Measurements from ENCODE around the gene PIGX. TPM values are rescaled to one million over a fixed set of nuclear protein-coding genes. Genes with fewer than 3 reads are reported as not detected.

Gene PIGX
- total and polyA plus RNA-seq, 2 donors (not counting 1 experiment from before 2014, with no cell fraction given) = 4.9 to 21.5 TPM

DNA sequence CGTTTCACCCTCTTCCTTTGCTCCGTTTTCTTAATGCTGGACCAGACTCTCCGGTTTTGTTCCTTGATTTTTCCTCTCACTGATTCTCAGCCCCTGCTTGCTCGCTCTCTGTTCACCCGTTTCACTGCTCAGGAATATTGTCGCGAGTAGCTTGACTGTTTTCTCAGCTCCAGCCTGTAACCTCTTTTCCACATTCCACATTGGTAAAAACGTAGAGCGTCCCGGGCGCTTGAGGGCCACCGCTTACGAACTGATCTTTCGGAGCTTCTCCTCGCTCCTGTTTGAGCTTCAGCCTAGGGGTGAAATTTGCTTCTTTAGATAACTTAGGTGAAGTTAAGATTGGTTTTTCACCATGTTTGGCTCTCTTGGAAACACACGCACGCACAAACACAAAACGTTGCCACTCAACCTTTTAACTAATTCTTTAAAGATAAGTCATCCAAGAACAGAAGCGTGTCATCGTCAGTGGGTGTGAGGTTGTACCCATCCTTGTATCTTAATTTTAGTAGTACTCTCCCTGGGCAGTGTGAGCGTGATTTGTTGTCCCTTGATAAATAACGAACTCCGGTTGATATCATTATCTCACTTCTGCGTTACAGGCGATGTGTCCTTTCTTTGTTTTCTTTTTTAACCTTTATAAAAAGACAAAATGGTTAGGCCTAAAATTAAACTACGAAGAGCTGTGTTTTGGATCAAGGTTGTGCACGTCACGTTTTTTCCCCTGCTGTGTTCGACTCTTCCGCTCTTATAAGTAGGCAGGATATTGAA lies 28.5 kb downstream of the PIGX start:
- Histone ChIP-seq H3K36me3 (replicated peaks in 1 of 2; ENCODE audit: control extremely low read depth in 1 of 2, control insufficient read depth in 1 of 2, extremely low read depth in 1 of 2, insufficient read depth in 2 of 2, low read length in 1 of 2) (peaks cover 0 to 3% of the 10 kb centered on the region in 2 experiments), H3K79me2 (ENCODE audit: control insufficient read depth, insufficient read depth, low read length) (peaks cover 78% of the 10 kb centered on the region), H4K20me1 (ENCODE audit: control insufficient read depth, insufficient read depth, low read length, poor library complexity, severe bottlenecking) (peaks cover 32% of the 10 kb centered on the region), H3K4me3 (ENCODE audit: control extremely low read depth in 1 of 5, extremely low read depth in 1 of 5, insufficient read depth in 1 of 5, low read depth in 2 of 5, low read length in 4 of 5) (peak overlapping the region; percentile 45 to 97 (median 69)), H3K4me1 (ENCODE audit: control insufficient read depth in 2 of 2, insufficient read depth in 2 of 2, low read length in 2 of 2) (peaks cover 21 to 26% of the 10 kb centered on the region in 2 donors), H3K27me3 (replicated peaks in 1 of 4; ENCODE audit: control extremely low read depth in 1 of 4, control insufficient read depth in 3 of 4, insufficient read depth in 4 of 4, low read length in 3 of 4) (no peaks in the 10 kb centered on the region), H3K9ac (ENCODE audit: low read length) (peak overlapping the region; percentile 97), H3K27ac (ENCODE audit: low read length in 2 of 2) (peak overlapping the region; percentile 48 to 96), H2AFZ (ENCODE audit: insufficient read depth, low read depth, low read length, poor library complexity, severe bottlenecking) (peak overlapping the region; percentile 91), H3K9me3 (ENCODE audit: control extremely low read depth in 1 of 3, control insufficient read depth in 2 of 3, insufficient read depth in 1 of 3, low read length in 2 of 3) (no peaks in the 10 kb centered on the region), H3K4me2 (replicated peaks; ENCODE audit: low read depth, low read length, poor library complexity, severe bottlenecking) (peak overlapping the region; percentile 92)
- H3K4me1 Mint-ChIP-seq = peaks cover 28% of the 10 kb centered on the region
- DNase-seq (peak; percentile 52), ATAC-seq (ENCODE audit: low read depth) (no peak)
- no peaks in the 10 kb centered on the region for H3K9me3 Mint-ChIP-seq (ENCODE audit: insufficient read depth)
- peak overlapping the region; percentile 100 for H3K4me3 Mint-ChIP-seq
- peak overlapping the region; percentile 98 for H3K27ac Mint-ChIP-seq
- CTCF ChIA-PET = interaction anchor here (1.0 to 3.1 kb wide), 8 partner anchors 56 to 212 kb away, joined by 3 to 14 read pairs (median 4); partner anchors contain the start of genes FBXO45, NCBP2, SENP5 and WDR53
- intact Hi-C loops (cut with micrococcal nuclease) = loop anchor here (1.0 to 10.0 kb wide), 3 partner anchors 64 to 237 kb away; partner anchors contain the start of gene RNF168
- POLR2A ChIA-PET = interaction anchor here (0.7 to 2.1 kb wide), 8 partner anchors 9 to 229 kb away, joined by 3 to 16 read pairs (median 4); partner anchors contain the start of genes CEP19, FBXO45, NCBP2 and PIGX
- 0% methylated on average over 14 of the region's 30 CpGs for WGBS (ENCODE audit: insufficient coverage)
- H3K27me3 Mint-ChIP-seq = no peaks in the 10 kb centered on the region
- no peak for TF ChIP-seq EZH2 (IDR thresholded peaks at IDR 0.05; ENCODE audit: borderline replicate concordance, insufficient read depth, low read depth, low read length, poor library complexity, severe bottlenecking)
- TF ChIP-seq, protein P1, sequence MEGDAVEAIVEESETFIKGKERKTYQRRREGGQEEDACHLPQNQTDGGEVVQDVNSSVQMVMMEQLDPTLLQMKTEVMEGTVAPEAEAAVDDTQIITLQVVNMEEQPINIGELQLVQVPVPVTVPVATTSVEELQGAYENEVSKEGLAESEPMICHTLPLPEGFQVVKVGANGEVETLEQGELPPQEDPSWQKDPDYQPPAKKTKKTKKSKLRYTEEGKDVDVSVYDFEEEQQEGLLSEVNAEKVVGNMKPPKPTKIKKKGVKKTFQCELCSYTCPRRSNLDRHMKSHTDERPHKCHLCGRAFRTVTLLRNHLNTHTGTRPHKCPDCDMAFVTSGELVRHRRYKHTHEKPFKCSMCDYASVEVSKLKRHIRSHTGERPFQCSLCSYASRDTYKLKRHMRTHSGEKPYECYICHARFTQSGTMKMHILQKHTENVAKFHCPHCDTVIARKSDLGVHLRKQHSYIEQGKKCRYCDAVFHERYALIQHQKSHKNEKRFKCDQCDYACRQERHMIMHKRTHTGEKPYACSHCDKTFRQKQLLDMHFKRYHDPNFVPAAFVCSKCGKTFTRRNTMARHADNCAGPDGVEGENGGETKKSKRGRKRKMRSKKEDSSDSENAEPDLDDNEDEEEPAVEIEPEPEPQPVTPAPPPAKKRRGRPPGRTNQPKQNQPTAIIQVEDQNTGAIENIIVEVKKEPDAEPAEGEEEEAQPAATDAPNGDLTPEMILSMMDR (IDR thresholded peaks at IDR 0.05) = no peak

All from B cell (primary cell).